NAMALWA (cell line): ENCODE measurements around the gene BAHCC1.

Experiments used
- DNase-seq: peaks from one replicate; pipeline ENCODE4 v3.0.0-alpha.2; 2015; ENCODE audit warnings: low spot score

BAHCC1 gene

GRCh38 chr17:81427173-81428120, 32.2 kb downstream of the BAHCC1 start:
- no peak for DNase-seq

- no peak for DNase-seq
These were observed 32.9 kb downstream of the BAHCC1 start for GRCh38 chr17:81428121-81428515.

- no peak for DNase-seq
These were observed 33.3 kb downstream of the BAHCC1 start for GRCh38 chr17:81428516-81428915.

GRCh38 chr17:81428948-81429774, 33.9 kb downstream of the BAHCC1 start:
- no peak for DNase-seq

GRCh38 chr17:81429821-81430551, 34.7 kb downstream of the BAHCC1 start:
- DNase-seq = peak; percentile 46

GRCh38 chr17:81431545-81432482, 36.6 kb downstream of the BAHCC1 start:
- DNase-seq = no peak

- no peak for DNase-seq
These were observed 37.7 kb downstream of the BAHCC1 start for GRCh38 chr17:81432941-81433340.

GRCh38 chr17:81433656-81434055, 38.4 kb downstream of the BAHCC1 start:
- no peak for DNase-seq

- DNase-seq = no peak
These were observed 38.8 kb downstream of the BAHCC1 start for GRCh38 chr17:81434072-81434471.

- no peak for DNase-seq
These were observed 39.6 kb downstream of the BAHCC1 start for GRCh38 chr17:81434681-81435417.

GRCh38 chr17:81435652-81436293, 40.5 kb downstream of the BAHCC1 start:
- DNase-seq = no peak

GRCh38 chr17:81436294-81436849, 41.1 kb downstream of the BAHCC1 start:
- DNase-seq = no peak

- DNase-seq = peak; percentile 42
These were observed 42.0 kb downstream of the BAHCC1 start for GRCh38 chr17:81437191-81437651.

GRCh38 chr17:81438007-81438659, 42.9 kb downstream of the BAHCC1 start:
- DNase-seq = no peak

GRCh38 chr17:81438688-81439087, 43.4 kb downstream of the BAHCC1 start:
- DNase-seq = no peak

- DNase-seq = no peak
These were observed 44.8 kb downstream of the BAHCC1 start for GRCh38 chr17:81440051-81440471.

- peak; percentile 79 for DNase-seq
These were observed 45.4 kb downstream of the BAHCC1 start for GRCh38 chr17:81440511-81441244.

- no peak for DNase-seq
These were observed 47.5 kb downstream of the BAHCC1 start for GRCh38 chr17:81442791-81443190.
